HepG2 (cell line): ENCODE results near the gene KLRC4. TPM values are rescaled to one million over a fixed set of nuclear protein-coding genes. Genes with fewer than 3 reads are reported as not detected.

Experiments
- ATAC-seq: fragments of 200-7000 bp; cut with Tn5 transposase; 3 replicates; pipeline ENCODE4 v1.9.1; 2020; ENCODE audit warnings: mild to moderate bottlenecking, moderate library complexity
- BruUV-seq: library from RNA; stranded (reverse); fragments of 400-500 nt; replicated peaks from 2 replicates; lab custom pipeline; 2021; lab: Mats Ljungman, UMichigan
- CTCF ChIA-PET: fragments of 300-600 bp; formaldehyde crosslinking; extraction: SDS; loops from one replicate; lab custom pipeline; 2021; ENCODE audit warnings: low total read pairs, inconsistent platforms, low intra/inter-chr PET ratio; lab: Yijun Ruan, JAX
- POLR2A ChIA-PET: fragments of 350-600 bp; sonication (Branson Sonifier 250); formaldehyde crosslinking; loops from one replicate; lab custom pipeline; 2020; ENCODE audit warnings: antibody characterized with exemption, inconsistent platforms; lab: Yijun Ruan, JAX
- DNase-seq: peaks from one replicate; pipeline ENCODE4 v3.0.0-alpha.2; 2015; ENCODE audit warnings: low spot score
- FAIRE-seq: peaks from 3 replicates; lab custom pipeline; 2011; peaks lifted over from hg19 to GRCh38; lab: Jason Lieb, UNC
- H2AFZ ChIP-seq: one replicate; pipeline ENCODE4 v1.6.1; 2011; ENCODE audit warnings: low read length, inconsistent platforms
- H3K27ac ChIP-seq: fragments of 300-600 bp; 3 replicates; pipeline ENCODE4 v1.8.0; 2011; ENCODE audit warnings: mixed run types, mild to moderate bottlenecking, mixed read lengths, low read length, inconsistent platforms; ENCODE audit not compliant: insufficient read depth; ENCODE audit errors: extremely low read length
- H3K27me3 ChIP-seq, 2 experiments: fragments of 200-600 bp in 1 of 2; 2 replicates in 1 of 2; 3 replicates in 1 of 2; pipeline versions ENCODE4 v1.6.0 to v1.8.0; 2011; ENCODE audit warnings: low read length in 2 of 2, mild to moderate bottlenecking in 2 of 2, moderate library complexity in 2 of 2, inconsistent platforms in 1 of 2; ENCODE audit not compliant: insufficient read depth in 2 of 2, control insufficient read depth in 1 of 2
- H3K36me3 ChIP-seq, 2 experiments: fragments of 200-600 bp in 1 of 2; replicated peaks in 1 of 2; 2 replicates in 1 of 2; 3 replicates in 1 of 2; pipeline versions ENCODE4 v1.5.1 to v1.8.0; 2011; ENCODE audit warnings: low read length in 2 of 2, inconsistent platforms in 1 of 2; ENCODE audit not compliant: insufficient read depth in 2 of 2, control insufficient read depth in 1 of 2
- H3K4me1 ChIP-seq: 2 replicates; pipeline ENCODE4 v1.5.1; 2012; ENCODE audit warnings: low read length, inconsistent platforms; ENCODE audit not compliant: insufficient read depth
- H3K4me2 ChIP-seq: 2 replicates; pipeline ENCODE4 v1.6.0; 2011; ENCODE audit warnings: low read depth, low read length, inconsistent platforms
- H3K4me3 ChIP-seq, 3 experiments: fragments of 200-600 bp in 1 of 3; sonication (generic), shearing (Covaris generic) in 1 of 3; replicated peaks in 1 of 3; 2 replicates each; pipeline ENCODE4 v1.5.1; 2011 to 2016; ENCODE audit warnings: low read length in 3 of 3, inconsistent platforms in 2 of 3, low read depth in 2 of 3, mild to moderate bottlenecking in 2 of 3, control low read depth in 1 of 3, mixed read lengths in 1 of 3; ENCODE audit not compliant: insufficient read depth in 1 of 3
- H3K79me2 ChIP-seq: one replicate; pipeline ENCODE4 v1.6.1; 2011; ENCODE audit warnings: low read length, inconsistent platforms; ENCODE audit not compliant: insufficient read depth
- H3K9ac ChIP-seq: 2 replicates; pipeline ENCODE4 v1.6.0; 2011; ENCODE audit warnings: mild to moderate bottlenecking, low read depth, low read length, inconsistent platforms; ENCODE audit not compliant: insufficient read depth
- H3K9me3 ChIP-seq: 2 replicates; pipeline ENCODE4 v1.5.1; 2012; ENCODE audit warnings: mild to moderate bottlenecking, low read length
- H4K20me1 ChIP-seq: 2 replicates; pipeline ENCODE4 v1.6.0; 2011; ENCODE audit warnings: inconsistent platforms, mild to moderate bottlenecking, low read length, moderate library complexity; ENCODE audit not compliant: insufficient read depth
- GATA4 ChIP-seq: sonication (generic); IDR thresholded peaks from 2 replicates; pipeline ENCODE4 v1.6.1; 2016; ENCODE audit warnings: antibody characterized with exemption, low read depth, borderline replicate concordance
- HDAC2 ChIP-seq: sonication (generic); formaldehyde crosslinking; IDR thresholded peaks from 2 replicates; pipeline ENCODE4 v1.4.0; 2020; ENCODE audit warnings: missing genetic modification reagents
- HNRNPLL ChIP-seq: fragments of 200-400 bp; formaldehyde crosslinking; IDR thresholded peaks from 2 replicates; pipeline ENCODE4 v1.6.1; 2017; ENCODE audit warnings: mild to moderate bottlenecking, low read depth, low read length; ENCODE audit not compliant: poor library complexity, severe bottlenecking
- KDM3A ChIP-seq: IDR thresholded peaks from 2 replicates; pipeline ENCODE4 v1.6.1; 2018; ENCODE audit warnings: low read depth, missing compliant biosample characterization
- KLF12 ChIP-seq: sonication (generic); formaldehyde crosslinking; IDR thresholded peaks from 2 replicates; pipeline ENCODE4 v1.4.0; 2020; ENCODE audit warnings: missing genetic modification reagents, borderline replicate concordance
- MYC ChIP-seq: sonication (generic); formaldehyde crosslinking; IDR thresholded peaks from 2 replicates; pipeline ENCODE4 v1.9.0; 2021; ENCODE audit warnings: missing genetic modification reagents, borderline replicate concordance
- NR2F6 ChIP-seq, 2 experiments: IDR thresholded peaks; 2 replicates each; pipeline ENCODE4 v1.6.1; 2016; ENCODE audit warnings: antibody characterized with exemption in 1 of 2, mild to moderate bottlenecking in 1 of 2
- RNF219 ChIP-seq: sonication (generic); formaldehyde crosslinking; IDR thresholded peaks from 2 replicates; pipeline ENCODE4 v1.5.0; 2020; ENCODE audit warnings: mild to moderate bottlenecking, missing genetic modification reagents
- SIN3B ChIP-seq: fragments of 150-350 bp; IDR thresholded peaks from 2 replicates; pipeline ENCODE4 v1.6.1; 2014; ENCODE audit warnings: low read length
- SP4 ChIP-seq: sonication (generic); formaldehyde crosslinking; IDR thresholded peaks from 2 replicates; pipeline ENCODE4 v1.8.1; 2023; ENCODE audit warnings: mild to moderate bottlenecking, missing genetic modification reagents
- THAP7 ChIP-seq: sonication (generic); formaldehyde crosslinking; IDR thresholded peaks from 2 replicates; pipeline ENCODE4 v1.8.1; 2023; ENCODE audit warnings: mild to moderate bottlenecking, missing genetic modification reagents
- ZBTB3 ChIP-seq: sonication (generic); formaldehyde crosslinking; IDR thresholded peaks from 2 replicates; pipeline ENCODE4 v1.4.0; 2020; ENCODE audit warnings: low read depth, mild to moderate bottlenecking, moderate library complexity, missing genetic modification reagents, borderline replicate concordance
- ZKSCAN5 ChIP-seq: sonication (generic); formaldehyde crosslinking; IDR thresholded peaks from 2 replicates; pipeline ENCODE4 v1.5.1; 2020; ENCODE audit warnings: mild to moderate bottlenecking, missing genetic modification reagents
- ZNF546 ChIP-seq: sonication (generic); formaldehyde crosslinking; conservative IDR thresholded peaks from 2 replicates; pipeline ENCODE4 v1.8.1; 2023; ENCODE audit warnings: mild to moderate bottlenecking, missing genetic modification reagents
- ZNF780A ChIP-seq: sonication (generic); formaldehyde crosslinking; IDR thresholded peaks from 2 replicates; pipeline ENCODE4 v1.8.0; 2022; ENCODE audit warnings: mild to moderate bottlenecking, missing genetic modification reagents, moderate library complexity
- ZNF841 ChIP-seq: sonication (generic); formaldehyde crosslinking; IDR thresholded peaks from 2 replicates; pipeline ENCODE4 v1.8.1; 2023; ENCODE audit warnings: missing genetic modification reagents, borderline replicate concordance
- WGBS: methylation state at CpG from one replicate; pipeline ENCODE4 v1.1.6; 2017; ENCODE audit warnings: low lambda C conversion rate; 5-methylcytosine and 5-hydroxymethylcytosine counted together
- in situ Hi-C: cut with HindIII; loops from 2 replicates; pipeline ENCODE4 v1.10.0; 2017; ENCODE audit warnings: low pct_unique_long_range_greater_than_20kb; ENCODE audit not compliant: extremely low pct_ligation_motif_present
- intact Hi-C: fragments of 100-400 bp; cut with micrococcal nuclease; formaldehyde crosslinking; loops from one replicate; pipeline ENCODE4 v1.10.0; 2022; ENCODE audit not compliant: unreplicated experiment
- polyA plus RNA-seq, 8 experiments: library from polyadenylated mRNA; depleted of rRNA in 3 of 8; stranded (reverse) in 7 of 8; unstranded in 1 of 8; fragments of >200 nt; fragmentation: Illumina TruSeq in 4 of 8; extraction: Trizol in 4 of 8; gene quantifications; 2 replicates each; pipeline versions ENCODE4 v1.2.1 to v1.2.3, GENCODE V29; 2011 to 2016; ENCODE audit warnings: low read depth in 4 of 8, missing spikeins in 1 of 8, mixed read lengths in 1 of 8; ENCODE audit not compliant: insufficient read depth in 1 of 8
- total RNA-seq, 5 experiments: library from RNA; depleted of rRNA; stranded (reverse); fragments of >200 nt; fragmentation: Illumina TruSeq; extraction: Trizol; gene quantifications; 2 replicates each; pipeline ENCODE4 v1.2.3, GENCODE V29; 2016; ENCODE audit warnings: low read depth in 1 of 5
- TF ChIP-seq, protein P1 (sequence below): IDR thresholded peaks from 2 replicates; pipeline ENCODE4 v1.4.0; 2020; ENCODE audit warnings: mild to moderate bottlenecking, missing genetic modification reagents

The KLRC4 gene
- total and polyA plus RNA-seq, 2 of the 13 experiments (the other 11 are each of a cell fraction or from before 2014, with no cell fraction given), result 0.09 TPM; not detected in 1

GRCh38 chr12:10386857-10387256, 22.7 kb downstream of the KLRC4 start:
- Histone ChIP-seq H3K27ac (no peak overlapping the region), H3K4me2 (no peak overlapping the region), H2AFZ (no peak overlapping the region), H3K27me3 (no peaks in the 10 kb centered on the region), H4K20me1 (no peaks in the 10 kb centered on the region), H3K36me3 (no peaks in the 10 kb centered on the region), H3K4me3 (no peak overlapping the region), H3K4me1 (no peaks in the 10 kb centered on the region), H3K9ac (no peak overlapping the region), H3K9me3 (no peaks in the 10 kb centered on the region), H3K79me2 (no peaks in the 10 kb centered on the region)
- in situ Hi-C loops (no loop called here), intact Hi-C loops (no loop called here)
- DNase-seq (no peak), ATAC-seq (no peak), FAIRE-seq (no peak)
- BruUV-seq, result no TSS peak
- ChIA-PET CTCF (no interaction called here), POLR2A (no interaction called here)
- 4% methylated on average over 1 of the region's 1 CpG for WGBS
- no peak for TF ChIP-seq MYC
- no peak for TF ChIP-seq HNRNPLL
- no peak for TF ChIP-seq ZBTB3 (CRISPR knock-in tag)
- TF ChIP-seq, protein P1, sequence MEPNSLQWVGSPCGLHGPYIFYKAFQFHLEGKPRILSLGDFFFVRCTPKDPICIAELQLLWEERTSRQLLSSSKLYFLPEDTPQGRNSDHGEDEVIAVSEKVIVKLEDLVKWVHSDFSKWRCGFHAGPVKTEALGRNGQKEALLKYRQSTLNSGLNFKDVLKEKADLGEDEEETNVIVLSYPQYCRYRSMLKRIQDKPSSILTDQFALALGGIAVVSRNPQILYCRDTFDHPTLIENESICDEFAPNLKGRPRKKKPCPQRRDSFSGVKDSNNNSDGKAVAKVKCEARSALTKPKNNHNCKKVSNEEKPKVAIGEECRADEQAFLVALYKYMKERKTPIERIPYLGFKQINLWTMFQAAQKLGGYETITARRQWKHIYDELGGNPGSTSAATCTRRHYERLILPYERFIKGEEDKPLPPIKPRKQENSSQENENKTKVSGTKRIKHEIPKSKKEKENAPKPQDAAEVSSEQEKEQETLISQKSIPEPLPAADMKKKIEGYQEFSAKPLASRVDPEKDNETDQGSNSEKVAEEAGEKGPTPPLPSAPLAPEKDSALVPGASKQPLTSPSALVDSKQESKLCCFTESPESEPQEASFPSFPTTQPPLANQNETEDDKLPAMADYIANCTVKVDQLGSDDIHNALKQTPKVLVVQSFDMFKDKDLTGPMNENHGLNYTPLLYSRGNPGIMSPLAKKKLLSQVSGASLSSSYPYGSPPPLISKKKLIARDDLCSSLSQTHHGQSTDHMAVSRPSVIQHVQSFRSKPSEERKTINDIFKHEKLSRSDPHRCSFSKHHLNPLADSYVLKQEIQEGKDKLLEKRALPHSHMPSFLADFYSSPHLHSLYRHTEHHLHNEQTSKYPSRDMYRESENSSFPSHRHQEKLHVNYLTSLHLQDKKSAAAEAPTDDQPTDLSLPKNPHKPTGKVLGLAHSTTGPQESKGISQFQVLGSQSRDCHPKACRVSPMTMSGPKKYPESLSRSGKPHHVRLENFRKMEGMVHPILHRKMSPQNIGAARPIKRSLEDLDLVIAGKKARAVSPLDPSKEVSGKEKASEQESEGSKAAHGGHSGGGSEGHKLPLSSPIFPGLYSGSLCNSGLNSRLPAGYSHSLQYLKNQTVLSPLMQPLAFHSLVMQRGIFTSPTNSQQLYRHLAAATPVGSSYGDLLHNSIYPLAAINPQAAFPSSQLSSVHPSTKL (CRISPR knock-in tag), result no peak
- TF ChIP-seq NR2F6 (IDR thresholded peaks at IDR 0.05), result no peak
- no peak for TF ChIP-seq NR2F6 (CRISPR knock-in tag; IDR thresholded peaks at IDR 0.05)
- no peak for TF ChIP-seq ZNF780A
- no peak for TF ChIP-seq THAP7 (CRISPR knock-in tag)
- TF ChIP-seq RNF219, result no peak
- no peak for TF ChIP-seq HDAC2 (CRISPR knock-in tag)
- TF ChIP-seq GATA4, result no peak
- TF ChIP-seq ZNF546 (CRISPR knock-in tag), result no peak
- TF ChIP-seq ZKSCAN5 (CRISPR knock-in tag), result no peak
- TF ChIP-seq KLF12 (CRISPR knock-in tag), result no peak
- TF ChIP-seq SP4 (CRISPR knock-in tag), result no peak
- no peak for TF ChIP-seq ZNF841 (CRISPR knock-in tag)
- no peak for TF ChIP-seq SIN3B
- no peak for TF ChIP-seq KDM3A (CRISPR knock-in tag)
